ENCODE measurements around the gene RNF213.

DNA sequence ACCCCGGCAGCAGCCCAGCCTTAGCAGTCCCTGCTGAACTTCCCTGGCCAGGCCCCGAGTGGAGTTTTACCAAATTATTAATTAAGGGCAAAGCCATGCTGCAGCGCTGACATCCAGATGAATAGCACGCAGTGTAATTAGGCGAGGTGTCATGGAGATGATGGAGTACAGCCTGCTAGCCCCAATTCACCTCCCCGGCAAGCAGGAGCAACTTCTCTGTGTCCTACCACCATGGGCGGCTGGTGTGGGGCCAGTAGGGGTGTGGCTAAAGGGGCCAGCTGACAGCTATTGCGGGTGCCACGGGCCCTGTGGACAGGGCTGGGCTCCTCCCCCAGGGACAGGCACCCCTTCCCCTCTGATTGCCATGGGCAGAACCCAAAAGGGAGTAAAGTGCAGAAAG is 178.8 kb downstream of the RNF213 start:
- TF ChIP-seq, protein P1, sequence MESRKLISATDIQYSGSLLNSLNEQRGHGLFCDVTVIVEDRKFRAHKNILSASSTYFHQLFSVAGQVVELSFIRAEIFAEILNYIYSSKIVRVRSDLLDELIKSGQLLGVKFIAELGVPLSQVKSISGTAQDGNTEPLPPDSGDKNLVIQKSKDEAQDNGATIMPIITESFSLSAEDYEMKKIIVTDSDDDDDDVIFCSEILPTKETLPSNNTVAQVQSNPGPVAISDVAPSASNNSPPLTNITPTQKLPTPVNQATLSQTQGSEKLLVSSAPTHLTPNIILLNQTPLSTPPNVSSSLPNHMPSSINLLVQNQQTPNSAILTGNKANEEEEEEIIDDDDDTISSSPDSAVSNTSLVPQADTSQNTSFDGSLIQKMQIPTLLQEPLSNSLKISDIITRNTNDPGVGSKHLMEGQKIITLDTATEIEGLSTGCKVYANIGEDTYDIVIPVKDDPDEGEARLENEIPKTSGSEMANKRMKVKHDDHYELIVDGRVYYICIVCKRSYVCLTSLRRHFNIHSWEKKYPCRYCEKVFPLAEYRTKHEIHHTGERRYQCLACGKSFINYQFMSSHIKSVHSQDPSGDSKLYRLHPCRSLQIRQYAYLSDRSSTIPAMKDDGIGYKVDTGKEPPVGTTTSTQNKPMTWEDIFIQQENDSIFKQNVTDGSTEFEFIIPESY (IDR thresholded peaks at IDR 0.05; ENCODE audit: borderline replicate concordance, low read depth) = no peak
- TF ChIP-seq, protein P2, sequence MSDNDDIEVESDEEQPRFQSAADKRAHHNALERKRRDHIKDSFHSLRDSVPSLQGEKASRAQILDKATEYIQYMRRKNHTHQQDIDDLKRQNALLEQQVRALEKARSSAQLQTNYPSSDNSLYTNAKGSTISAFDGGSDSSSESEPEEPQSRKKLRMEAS (IDR thresholded peaks at IDR 0.05; ENCODE audit: low read depth) = no peak
- TF ChIP-seq RCOR1 (IDR thresholded peaks at IDR 0.05; ENCODE audit: low read length) = no peak
- no peak for TF ChIP-seq POLR2AphosphoS5 (IDR thresholded peaks at IDR 0.05; ENCODE audit: low read depth, low read length)
- TF ChIP-seq EP300 (IDR thresholded peaks at IDR 0.05; ENCODE audit: borderline replicate concordance in 1 of 2, low read depth in 1 of 2, low read length in 1 of 2) = no peak
- TF ChIP-seq, protein P3, sequence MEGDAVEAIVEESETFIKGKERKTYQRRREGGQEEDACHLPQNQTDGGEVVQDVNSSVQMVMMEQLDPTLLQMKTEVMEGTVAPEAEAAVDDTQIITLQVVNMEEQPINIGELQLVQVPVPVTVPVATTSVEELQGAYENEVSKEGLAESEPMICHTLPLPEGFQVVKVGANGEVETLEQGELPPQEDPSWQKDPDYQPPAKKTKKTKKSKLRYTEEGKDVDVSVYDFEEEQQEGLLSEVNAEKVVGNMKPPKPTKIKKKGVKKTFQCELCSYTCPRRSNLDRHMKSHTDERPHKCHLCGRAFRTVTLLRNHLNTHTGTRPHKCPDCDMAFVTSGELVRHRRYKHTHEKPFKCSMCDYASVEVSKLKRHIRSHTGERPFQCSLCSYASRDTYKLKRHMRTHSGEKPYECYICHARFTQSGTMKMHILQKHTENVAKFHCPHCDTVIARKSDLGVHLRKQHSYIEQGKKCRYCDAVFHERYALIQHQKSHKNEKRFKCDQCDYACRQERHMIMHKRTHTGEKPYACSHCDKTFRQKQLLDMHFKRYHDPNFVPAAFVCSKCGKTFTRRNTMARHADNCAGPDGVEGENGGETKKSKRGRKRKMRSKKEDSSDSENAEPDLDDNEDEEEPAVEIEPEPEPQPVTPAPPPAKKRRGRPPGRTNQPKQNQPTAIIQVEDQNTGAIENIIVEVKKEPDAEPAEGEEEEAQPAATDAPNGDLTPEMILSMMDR (IDR thresholded peaks at IDR 0.05) = no peak
- TF ChIP-seq, protein P4, sequence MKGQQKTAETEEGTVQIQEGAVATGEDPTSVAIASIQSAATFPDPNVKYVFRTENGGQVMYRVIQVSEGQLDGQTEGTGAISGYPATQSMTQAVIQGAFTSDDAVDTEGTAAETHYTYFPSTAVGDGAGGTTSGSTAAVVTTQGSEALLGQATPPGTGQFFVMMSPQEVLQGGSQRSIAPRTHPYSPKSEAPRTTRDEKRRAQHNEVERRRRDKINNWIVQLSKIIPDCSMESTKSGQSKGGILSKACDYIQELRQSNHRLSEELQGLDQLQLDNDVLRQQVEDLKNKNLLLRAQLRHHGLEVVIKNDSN (IDR thresholded peaks at IDR 0.05; ENCODE audit: borderline replicate concordance, low read depth) = no peak
- no peak for TF ChIP-seq YY1 (IDR thresholded peaks at IDR 0.05; ENCODE audit: low read depth)
- no peak for TF ChIP-seq EZH2phosphoT487 (IDR thresholded peaks at IDR 0.05; ENCODE audit: borderline replicate concordance, low read depth)
- TF ChIP-seq TCF12 (IDR thresholded peaks at IDR 0.05) = no peak
- no peak for TF ChIP-seq SMC3 (IDR thresholded peaks at IDR 0.05; ENCODE audit: low read depth, low read length)
- TF ChIP-seq, protein P5, sequence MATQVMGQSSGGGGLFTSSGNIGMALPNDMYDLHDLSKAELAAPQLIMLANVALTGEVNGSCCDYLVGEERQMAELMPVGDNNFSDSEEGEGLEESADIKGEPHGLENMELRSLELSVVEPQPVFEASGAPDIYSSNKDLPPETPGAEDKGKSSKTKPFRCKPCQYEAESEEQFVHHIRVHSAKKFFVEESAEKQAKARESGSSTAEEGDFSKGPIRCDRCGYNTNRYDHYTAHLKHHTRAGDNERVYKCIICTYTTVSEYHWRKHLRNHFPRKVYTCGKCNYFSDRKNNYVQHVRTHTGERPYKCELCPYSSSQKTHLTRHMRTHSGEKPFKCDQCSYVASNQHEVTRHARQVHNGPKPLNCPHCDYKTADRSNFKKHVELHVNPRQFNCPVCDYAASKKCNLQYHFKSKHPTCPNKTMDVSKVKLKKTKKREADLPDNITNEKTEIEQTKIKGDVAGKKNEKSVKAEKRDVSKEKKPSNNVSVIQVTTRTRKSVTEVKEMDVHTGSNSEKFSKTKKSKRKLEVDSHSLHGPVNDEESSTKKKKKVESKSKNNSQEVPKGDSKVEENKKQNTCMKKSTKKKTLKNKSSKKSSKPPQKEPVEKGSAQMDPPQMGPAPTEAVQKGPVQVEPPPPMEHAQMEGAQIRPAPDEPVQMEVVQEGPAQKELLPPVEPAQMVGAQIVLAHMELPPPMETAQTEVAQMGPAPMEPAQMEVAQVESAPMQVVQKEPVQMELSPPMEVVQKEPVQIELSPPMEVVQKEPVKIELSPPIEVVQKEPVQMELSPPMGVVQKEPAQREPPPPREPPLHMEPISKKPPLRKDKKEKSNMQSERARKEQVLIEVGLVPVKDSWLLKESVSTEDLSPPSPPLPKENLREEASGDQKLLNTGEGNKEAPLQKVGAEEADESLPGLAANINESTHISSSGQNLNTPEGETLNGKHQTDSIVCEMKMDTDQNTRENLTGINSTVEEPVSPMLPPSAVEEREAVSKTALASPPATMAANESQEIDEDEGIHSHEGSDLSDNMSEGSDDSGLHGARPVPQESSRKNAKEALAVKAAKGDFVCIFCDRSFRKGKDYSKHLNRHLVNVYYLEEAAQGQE (IDR thresholded peaks at IDR 0.05; ENCODE audit: low read depth, low read length) = no peak
- no peak for TF ChIP-seq MEF2A (IDR thresholded peaks at IDR 0.05; ENCODE audit: borderline replicate concordance, low read depth)
- no peak for TF ChIP-seq GABPA (IDR thresholded peaks at IDR 0.05; ENCODE audit: low read depth)

Data from SK-N-SH (cell line).